ENCODE measurements around the gene TRIB2. TPM values are rescaled to one million over a fixed set of nuclear protein-coding genes. Genes with fewer than 3 reads are reported as not detected.

Gene TRIB2
- total and polyA plus RNA-seq, 2 donors (not counting 3 experiments of a cell fraction or from before 2014, with no cell fraction given): 15.8 to 20.5 TPM

- TF ChIP-seq JUN (IDR thresholded peaks at IDR 0.05; ENCODE audit: borderline replicate concordance, insufficient read depth, insufficient read length, low read depth) (no peak), GATA2 (IDR thresholded peaks at IDR 0.05; ENCODE audit: insufficient read depth, insufficient read length, low read depth, low read length) (no peak), EZH2 (IDR thresholded peaks at IDR 0.05; ENCODE audit: borderline replicate concordance, low read depth, low read length, severe bottlenecking) (no peak), MAX (IDR thresholded peaks at IDR 0.05; ENCODE audit: insufficient read depth, insufficient read length) (no peak), MYC (IDR thresholded peaks at IDR 0.05; ENCODE audit: low read depth, low read length) (no peak), POLR2A (IDR thresholded peaks at IDR 0.05; ENCODE audit: low read depth, low read length) (no peak), FOS (IDR thresholded peaks at IDR 0.05; ENCODE audit: borderline replicate concordance, insufficient read depth, low read length) (no peak), POLR2AphosphoS5 (IDR thresholded peaks at IDR 0.05; ENCODE audit: insufficient read depth, low read depth, low read length) (no peak), CTCF (IDR thresholded peaks at IDR 0.05; ENCODE audit: extremely low read depth in 1 of 2, insufficient read depth in 1 of 2, low read depth in 1 of 2, low read length in 2 of 2) (no peak)
Measured at GRCh38 chr2:12791906-12792305, 75.2 kb downstream of the TRIB2 start.

More at GRCh38 chr2:12791906-12792305, 75.2 kb downstream of the TRIB2 start:
- intact Hi-C loops (cut with micrococcal nuclease) (loop anchor here (10.0 kb wide), 1 partner anchor 617 kb away; no protein-coding TSS in a partner anchor), dilution Hi-C loops (cut with MboI; ENCODE audit: extremely low pct_ligation_motif_present, low sequenced_read_pairs) (no loop called here)
- Histone ChIP-seq H3K9me3 (replicated peaks; ENCODE audit: control insufficient read depth, insufficient read depth, low read length) (no peaks in the 10 kb centered on the region), H3K4me1 (ENCODE audit: control insufficient read depth, extremely low read depth, insufficient read depth, low read length) (peaks cover 28% of the 10 kb centered on the region), H3K4me3 (replicated peaks in 1 of 3; ENCODE audit: insufficient read depth in 1 of 3, low read depth in 1 of 3, low read length in 3 of 3) (no peak overlapping the region), H3K9me1 (replicated peaks; ENCODE audit: control insufficient read depth, extremely low read depth, insufficient read depth, low read length) (no peaks in the 10 kb centered on the region), H2AFZ (ENCODE audit: low read depth, low read length) (no peak overlapping the region), H3K4me2 (ENCODE audit: insufficient read depth, low read length) (no peak overlapping the region), H3K79me2 (ENCODE audit: control insufficient read depth, insufficient read depth, low read length) (no peaks in the 10 kb centered on the region), H3K27me3 (ENCODE audit: control insufficient read depth in 2 of 2, insufficient read depth in 2 of 2, low read length in 2 of 2) (no peaks in the 10 kb centered on the region), H3K27ac (ENCODE audit: insufficient read depth, low read depth, low read length) (no peak overlapping the region), H3K9ac (replicated peaks; ENCODE audit: extremely low read depth, insufficient read depth, low read length) (no peak overlapping the region), H4K20me1 (replicated peaks; ENCODE audit: control insufficient read depth, extremely low read depth, insufficient read depth, low read length) (no peaks in the 10 kb centered on the region), H3K36me3 (ENCODE audit: control insufficient read depth in 2 of 2, extremely low read depth in 1 of 2, insufficient read depth in 2 of 2, low read length in 2 of 2) (no peaks in the 10 kb centered on the region)
- CTCF ChIA-PET: interaction anchor here (1.4 to 1.7 kb wide), 2 partner anchors 11 to 75 kb away, joined by 3 to 4 read pairs; partner anchors contain the start of gene TRIB2
- DNase-seq (ENCODE audit: low read depth, low spot score): no peak
- POLR2A ChIA-PET: no interaction called here
- BruUV-seq (replicated peaks): no TSS peak
- no peak for FAIRE-seq

Small RNA genes lying within 50 kb of the gene (microRNA-seq; reads per million reads assigned to microRNA genes)
- gene MIR3125 (ENCODE audit: borderline number of aligned reads, borderline replicate concordance): not detected

Small RNA genes lying within 50 kb of the gene (small RNA-seq; reads per million reads assigned to genes)
- gene MIR3125 (ENCODE audit: insufficient read depth, insufficient read length, low read depth, low replicate concordance): not detected
